ENCODE results near the gene DHFR.

- no peak for TF ChIP-seq CTCF (IDR thresholded peaks at IDR 0.05)
- no peak for TF ChIP-seq EZH2 (IDR thresholded peaks at IDR 0.05; ENCODE audit: borderline replicate concordance, insufficient read depth, low read depth, low read length, poor library complexity, severe bottlenecking)
Measured at GRCh38 chr5:80689627-80690026, 34.8 kb upstream of the DHFR start.

All from B cell (primary cell).